ENCODE data around the gene CCDC78.
A peak's percentile ranks its signal among the peaks of the same experiment; 100 is the strongest.

Gene CCDC78

DNA sequence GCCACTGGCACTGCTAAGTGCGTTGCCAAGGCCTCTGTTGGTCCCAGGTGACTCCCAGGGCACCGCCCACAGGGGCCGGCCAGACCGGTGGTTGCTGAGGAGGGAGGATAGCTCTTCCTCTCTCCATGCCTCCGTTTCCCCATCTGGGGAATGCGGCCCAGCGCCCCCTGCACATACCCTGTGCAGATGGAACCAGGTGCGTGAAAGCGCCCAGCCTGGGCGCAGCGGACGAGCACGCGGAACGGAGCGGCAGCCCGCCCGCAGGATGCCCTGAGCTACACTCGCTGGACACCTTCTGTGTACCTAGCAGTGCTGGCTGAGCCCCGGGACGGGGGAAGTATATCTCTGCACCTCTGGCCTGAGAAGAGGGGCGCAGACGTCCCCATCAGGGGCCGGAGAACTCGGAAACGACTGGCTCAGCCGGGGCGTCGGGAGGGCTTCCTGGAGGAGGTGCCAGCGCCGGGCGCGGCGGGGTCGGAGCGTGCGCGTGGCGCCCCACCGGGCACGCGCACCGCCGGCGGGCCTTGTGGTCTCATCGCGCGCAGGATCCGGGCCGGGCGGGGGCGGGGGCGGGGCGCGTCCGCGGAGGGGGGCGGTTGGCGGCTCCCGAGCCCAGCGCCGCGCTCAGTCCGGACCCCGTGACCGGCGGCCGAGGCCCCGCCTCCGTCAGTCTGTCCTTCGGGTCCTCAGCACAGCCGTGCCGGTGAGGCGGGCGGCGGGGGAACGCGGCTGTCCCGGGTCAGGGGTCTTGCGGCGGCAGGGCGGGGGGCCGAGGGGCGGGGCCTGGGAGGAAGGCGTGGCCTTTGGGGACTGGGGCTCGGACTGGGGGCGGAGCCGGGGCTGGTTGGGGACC is at the start of gene CCDC78, which contains the start of gene HAGHL:
CCDC78 (minus strand) TSS at position 6 of the 853 bp plus-strand sequence. CDS start 76 bp downstream, outside the sequence.
HAGHL (plus strand) TSS at position 669 of the 853 bp plus-strand sequence. CDS start 404 bp downstream, outside the sequence.
- DNase-seq = peak; percentile 40

DNA sequence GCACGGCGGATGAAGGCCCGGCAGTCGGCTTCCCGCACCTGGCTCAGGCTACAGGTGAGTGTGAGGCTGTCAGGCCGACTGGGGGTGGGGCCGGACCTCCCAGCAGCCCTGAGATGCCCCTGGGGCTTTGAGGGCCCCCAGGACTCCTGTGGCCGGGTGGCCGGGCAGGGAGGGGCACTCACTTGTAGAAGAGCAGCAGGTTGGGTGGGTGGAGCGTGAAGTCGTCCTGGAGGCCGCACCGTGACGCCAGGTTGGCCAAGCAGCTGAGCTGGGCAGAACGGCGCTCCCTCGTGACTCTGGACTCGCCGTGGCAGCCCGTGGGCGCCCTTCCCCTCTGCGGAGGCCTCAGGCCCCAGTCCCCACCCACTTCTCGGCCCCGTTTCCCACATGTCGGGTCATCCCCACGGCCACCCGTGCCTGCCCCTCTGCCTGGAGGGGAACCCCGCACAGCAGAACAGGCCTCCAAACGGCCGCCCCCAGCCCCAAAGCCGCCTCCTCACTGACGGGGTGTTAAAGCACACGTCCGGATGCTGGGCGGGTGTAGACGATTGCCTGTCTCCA is 49.1 kb upstream of the CCDC78 start:
- DNase-seq = no peak

DNA sequence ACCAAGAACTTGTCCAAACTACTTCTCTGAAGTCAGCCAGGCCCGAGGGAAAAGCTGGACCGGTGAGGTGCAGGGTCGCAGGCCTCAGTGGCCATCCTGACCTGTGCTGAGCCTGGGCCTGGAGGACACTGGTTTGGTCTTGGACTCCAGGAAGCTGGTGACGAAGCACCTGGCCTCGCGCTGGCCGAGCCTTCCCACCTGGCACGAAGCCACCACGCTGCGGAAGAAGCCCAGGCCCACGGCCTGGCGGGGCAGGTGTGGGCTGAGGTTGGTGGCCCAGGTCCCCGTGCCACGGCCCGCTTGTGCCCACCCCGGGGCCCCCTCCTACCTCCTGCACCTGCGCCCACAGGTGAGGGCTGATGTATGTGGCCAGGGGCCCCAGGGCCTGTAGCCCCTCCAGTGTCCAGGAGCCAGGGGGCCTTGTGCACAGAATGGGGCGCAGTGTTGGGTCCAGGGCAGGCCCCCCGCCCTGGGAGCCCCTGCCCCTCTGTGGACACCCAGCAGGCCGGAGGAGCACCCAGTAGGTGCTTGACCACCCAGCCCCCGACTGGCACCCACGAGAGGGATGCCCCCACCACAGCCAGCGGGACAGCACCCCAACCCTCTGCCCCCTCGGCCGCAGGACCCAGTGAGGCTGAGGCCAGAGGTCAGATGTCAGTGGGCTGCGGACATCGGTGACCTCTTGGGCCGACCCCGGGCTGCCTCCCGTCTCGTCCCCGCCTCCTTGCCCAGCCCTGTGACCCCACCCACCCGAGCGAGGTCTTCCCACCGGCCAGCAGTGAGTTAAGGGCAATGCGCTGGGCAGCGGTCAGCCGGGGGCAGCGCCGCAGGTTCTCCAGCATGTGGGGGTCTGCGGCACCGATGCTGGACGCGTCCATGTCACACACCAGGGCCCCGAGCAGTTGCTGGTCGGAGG is 48.1 kb upstream of the CCDC78 start:
- DNase-seq = no peak

DNA sequence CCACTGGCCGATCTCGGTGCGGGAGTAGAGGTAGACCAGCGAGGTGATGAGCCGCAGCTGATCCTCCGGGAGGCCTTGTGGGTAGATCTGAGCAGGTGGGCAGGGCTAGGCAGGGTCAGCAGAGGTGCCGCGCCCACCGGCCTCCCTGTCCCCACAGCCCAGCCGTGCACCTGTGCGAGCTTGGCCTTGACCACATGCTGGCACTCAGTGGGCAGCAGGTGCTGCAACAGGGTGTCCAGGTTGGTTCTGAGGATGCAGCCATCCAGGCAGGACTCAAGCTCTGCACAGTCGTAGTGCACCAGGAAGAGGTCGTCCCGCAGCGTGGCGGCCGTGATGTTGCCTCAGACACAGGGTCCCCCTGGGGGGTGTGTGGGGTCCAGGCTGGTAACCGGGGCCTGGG is 46.7 kb upstream of the CCDC78 start:
- DNase-seq = no peak

DNA sequence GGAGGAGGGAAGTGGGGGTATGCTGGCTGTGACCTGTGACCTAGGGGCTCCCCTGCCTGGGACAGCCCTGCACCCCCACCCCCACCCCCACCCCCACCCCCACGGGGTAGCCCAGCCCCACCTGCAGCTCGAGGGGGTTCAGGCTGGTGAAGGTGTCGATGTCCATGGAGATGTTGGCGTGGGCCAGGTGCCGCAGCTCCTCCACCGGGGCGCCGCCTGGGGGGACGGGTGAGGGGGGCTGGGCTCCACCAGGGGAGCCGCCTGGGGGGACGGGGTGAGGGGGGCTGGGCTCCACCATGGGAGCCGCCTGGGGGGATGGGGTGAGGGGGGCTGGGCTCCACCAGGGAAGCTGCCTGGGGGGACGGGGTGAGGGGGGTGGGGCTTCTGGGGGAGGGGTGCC is 44.2 kb upstream of the CCDC78 start:
- no peak for DNase-seq

DNA sequence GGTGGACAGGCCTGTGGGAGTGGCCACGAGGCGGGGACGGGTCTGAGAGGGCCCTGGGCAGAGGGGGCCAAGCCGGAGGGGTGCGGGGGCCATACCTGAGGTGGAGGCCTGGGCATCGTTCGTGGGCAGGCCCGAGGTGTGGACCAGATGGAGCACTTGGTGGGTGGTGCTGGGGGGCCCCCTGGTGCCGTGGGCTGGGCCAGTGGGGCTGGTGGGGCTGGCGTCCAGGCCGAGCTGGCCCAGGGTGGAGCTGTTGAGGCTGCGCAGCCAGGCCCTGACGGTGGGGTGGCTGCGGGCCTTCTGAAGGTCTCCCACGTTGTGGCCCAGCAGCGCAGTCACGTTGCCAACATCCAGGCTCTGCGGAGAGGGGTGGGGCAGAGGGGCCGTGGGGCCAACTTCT is 43.7 kb upstream of the CCDC78 start:
- DNase-seq = no peak

DNA sequence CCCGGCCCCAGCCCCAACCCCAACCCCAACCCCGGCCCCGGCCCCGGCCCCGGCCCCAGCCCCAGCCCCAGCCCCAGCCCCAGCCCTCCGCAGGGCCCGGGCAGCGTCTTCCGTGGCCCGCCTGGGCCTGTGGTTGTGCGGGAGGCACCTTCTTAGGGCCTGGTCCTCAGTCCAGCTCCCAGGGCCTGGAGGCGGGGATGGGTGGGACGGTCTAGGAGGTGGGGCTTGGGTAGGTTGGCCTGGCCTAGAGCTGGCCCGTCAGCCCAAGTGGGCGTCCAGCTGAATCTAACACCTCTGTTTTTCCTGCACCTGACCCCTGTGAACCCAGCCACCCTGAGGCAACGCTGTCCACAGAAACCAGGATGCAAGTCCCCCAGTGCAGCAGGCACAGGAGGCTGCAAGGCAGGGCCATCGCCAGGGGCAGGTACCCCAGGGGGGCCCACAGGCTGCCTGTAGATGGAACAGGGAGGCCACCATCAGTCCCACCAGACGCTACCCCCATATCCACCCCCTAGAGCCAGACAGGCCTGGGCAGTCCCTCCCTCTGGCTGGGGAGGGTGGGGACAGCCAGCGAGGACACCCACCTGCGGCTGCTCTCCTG is 43.0 kb upstream of the CCDC78 start:
- no peak for DNase-seq

DNA sequence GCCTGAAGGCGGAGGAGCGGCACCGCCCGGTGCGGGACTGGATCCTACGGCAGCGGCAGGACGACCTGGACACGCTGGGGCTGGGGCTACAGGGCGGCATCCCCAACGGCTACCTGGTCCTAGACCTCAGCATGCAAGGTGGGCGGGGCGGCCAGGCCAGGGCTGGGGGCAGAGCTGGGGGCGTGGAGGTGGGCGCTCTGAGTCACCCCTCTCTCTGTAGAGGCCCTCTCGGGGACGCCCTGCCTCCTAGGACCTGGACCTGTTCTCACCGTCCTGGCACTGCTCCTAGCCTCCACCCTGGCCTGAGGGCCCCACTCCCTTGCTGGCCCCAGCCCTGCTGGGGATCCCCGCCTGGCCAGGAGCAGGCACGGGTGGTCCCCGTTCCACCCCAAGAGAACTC is 42.2 kb upstream of the CCDC78 start:
- no peak for DNase-seq

DNA sequence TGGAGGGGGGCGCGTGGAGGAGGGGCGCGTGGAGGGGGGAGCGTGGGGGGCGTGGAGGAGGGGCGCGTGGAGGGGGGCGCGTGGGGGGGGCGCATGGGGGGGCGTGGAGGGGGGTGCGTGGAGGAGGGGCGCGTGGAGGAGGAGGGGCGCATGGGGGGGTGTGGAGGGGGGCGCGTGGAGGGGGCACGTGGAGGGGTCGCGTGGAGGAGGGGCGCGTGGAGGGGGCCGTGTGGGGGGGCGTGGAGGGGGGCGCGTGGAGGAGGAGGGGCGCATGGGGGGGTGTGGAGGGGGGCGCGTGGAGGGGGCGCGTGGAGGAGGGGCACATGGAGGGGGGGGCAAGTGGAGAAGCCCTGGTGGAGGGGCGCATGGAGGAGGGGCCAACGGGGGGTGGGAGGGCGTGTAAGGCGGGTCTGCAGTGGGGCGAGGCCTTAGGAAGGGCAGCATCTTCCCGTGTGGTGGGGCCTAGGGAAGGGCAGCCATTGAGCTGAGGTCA is 41.5 kb upstream of the CCDC78 start:
- no peak for DNase-seq

DNA sequence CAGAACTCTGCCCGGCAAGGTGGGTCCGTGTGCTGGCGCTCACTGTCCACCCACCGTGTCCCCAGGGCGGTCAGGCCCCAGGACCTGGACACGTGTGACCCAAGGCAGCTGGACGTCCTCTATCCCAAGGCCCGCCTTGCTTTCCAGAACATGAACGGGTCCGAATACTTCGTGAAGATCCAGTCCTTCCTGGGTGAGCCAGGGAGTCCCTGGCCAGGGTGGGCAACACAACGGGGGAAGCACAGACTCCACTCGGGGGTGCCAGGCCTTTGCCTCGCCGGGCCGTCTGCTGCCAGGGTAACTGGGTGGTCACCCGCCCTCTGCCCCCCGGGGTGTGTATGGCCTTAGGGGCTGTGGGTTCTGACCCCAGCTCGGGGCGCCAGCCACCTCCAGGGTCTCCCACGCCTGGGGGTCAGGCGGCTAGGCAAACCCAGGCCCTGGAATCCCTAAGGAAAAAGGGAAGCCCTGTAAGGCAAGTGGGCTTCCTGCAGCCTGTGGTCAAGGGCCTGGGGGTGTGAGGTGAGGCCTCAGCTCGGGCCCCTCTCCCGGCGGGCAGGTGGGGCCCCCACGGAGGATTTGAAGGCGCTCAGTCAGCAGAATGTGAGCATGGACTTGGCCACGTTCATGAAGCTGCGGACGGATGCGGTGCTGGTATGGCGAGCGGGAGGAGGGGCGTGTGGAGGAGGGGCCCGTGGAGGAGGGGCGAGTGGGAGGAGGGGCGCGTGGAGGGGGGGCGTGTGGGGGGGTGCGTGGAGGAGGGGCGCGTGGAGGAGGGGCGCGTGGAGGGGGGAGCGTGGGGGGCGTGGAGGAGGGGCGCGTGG is 40.8 kb upstream of the CCDC78 start:
- no peak for DNase-seq

DNA sequence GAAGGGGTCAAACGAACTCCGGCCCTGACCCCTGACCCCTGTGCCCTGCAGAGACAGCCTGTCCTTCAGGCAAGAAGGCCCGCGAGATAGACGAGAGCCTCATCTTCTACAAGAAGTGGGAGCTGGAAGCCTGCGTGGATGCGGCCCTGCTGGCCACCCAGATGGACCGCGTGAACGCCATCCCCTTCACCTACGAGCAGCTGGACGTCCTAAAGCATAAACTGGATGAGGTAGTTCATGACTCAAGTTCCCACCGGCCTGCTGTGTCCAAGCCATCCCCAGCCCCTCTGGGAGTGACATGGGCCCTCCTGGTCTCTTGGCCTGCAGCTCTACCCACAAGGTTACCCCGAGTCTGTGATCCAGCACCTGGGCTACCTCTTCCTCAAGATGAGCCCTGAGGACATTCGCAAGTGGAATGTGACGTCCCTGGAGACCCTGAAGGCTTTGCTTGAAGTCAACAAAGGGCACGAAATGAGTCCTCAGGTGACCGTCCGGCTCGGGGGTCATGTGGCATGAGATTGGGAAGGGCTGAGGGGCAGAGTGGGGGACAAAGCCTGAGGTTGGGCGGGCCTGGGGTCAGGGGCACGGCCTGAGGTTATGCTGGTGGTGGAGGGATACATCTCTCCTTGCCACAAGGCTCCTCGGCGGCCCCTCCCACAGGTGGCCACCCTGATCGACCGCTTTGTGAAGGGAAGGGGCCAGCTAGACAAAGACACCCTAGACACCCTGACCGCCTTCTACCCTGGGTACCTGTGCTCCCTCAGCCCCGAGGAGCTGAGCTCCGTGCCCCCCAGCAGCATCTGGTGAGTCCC is 40.0 kb upstream of the CCDC78 start:
- DNase-seq = no peak

DNA sequence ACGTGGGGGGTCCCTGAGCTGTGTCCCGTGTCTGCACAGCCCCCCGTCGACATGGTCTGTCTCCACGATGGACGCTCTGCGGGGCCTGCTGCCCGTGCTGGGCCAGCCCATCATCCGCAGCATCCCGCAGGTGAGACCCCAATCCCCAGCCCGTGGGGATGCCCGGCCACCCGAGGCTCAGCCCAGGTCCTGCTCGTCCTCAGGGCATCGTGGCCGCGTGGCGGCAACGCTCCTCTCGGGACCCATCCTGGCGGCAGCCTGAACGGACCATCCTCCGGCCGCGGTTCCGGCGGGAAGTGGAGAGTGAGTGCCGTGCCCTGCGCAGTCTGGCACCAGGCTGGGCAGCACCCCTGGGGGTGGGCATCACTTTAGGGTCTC is 39.2 kb upstream of the CCDC78 start:
- DNase-seq = no peak

DNA sequence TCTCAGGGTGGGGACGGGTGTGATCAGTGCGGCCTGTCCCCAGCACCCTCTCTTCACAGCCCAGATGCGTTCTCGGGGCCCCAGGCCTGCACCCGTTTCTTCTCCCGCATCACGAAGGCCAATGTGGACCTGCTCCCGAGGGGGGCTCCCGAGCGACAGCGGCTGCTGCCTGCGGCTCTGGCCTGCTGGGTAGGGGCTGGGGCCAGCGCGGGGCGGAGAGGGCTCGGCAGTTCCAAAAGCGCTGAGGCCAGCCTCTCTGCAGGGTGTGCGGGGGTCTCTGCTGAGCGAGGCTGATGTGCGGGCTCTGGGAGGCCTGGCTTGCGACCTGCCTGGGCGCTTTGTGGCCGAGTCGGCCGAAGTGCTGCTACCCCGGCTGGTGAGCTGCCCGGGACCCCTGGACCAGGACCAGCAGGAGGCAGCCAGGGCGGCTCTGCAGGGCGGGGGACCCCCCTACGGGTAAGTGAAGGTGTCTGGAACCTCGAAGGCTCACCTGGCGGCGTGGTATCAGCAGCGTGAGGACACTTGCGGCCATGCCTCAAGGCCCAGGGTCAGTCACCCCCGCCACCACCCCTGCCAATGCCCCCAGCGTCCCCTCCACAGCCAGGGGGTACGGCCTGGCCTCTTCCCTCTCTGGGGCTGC is 38.7 kb upstream of the CCDC78 start:
- DNase-seq = no peak

DNA sequence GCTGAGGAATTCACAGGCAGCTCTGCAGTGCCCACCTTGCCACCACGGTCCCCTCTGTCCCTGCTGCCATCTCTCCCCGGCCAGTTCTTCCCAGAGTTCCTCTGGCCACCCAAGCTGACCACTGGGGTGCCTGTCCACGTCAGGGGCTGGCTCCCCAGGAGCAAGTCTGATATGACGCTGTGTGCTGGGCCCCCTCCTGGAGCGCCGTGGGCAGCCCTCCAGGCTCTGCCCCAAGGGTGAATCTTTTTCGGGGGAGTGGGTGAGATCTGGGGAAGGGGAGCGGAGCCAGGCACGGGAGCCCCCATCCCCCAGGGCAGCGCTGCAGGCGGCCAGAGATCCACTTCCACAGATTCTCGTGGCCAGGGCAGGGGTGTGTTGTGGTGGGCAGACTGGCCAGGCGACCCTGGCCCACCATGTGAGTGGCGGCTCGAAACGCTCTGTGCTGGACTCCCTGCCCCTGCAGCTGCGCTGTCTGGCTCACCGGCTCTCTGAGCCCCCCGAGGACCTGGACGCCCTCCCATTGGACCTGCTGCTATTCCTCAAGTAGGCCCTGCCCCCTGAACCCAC is 38.0 kb upstream of the CCDC78 start:
- DNase-seq = no peak

DNA sequence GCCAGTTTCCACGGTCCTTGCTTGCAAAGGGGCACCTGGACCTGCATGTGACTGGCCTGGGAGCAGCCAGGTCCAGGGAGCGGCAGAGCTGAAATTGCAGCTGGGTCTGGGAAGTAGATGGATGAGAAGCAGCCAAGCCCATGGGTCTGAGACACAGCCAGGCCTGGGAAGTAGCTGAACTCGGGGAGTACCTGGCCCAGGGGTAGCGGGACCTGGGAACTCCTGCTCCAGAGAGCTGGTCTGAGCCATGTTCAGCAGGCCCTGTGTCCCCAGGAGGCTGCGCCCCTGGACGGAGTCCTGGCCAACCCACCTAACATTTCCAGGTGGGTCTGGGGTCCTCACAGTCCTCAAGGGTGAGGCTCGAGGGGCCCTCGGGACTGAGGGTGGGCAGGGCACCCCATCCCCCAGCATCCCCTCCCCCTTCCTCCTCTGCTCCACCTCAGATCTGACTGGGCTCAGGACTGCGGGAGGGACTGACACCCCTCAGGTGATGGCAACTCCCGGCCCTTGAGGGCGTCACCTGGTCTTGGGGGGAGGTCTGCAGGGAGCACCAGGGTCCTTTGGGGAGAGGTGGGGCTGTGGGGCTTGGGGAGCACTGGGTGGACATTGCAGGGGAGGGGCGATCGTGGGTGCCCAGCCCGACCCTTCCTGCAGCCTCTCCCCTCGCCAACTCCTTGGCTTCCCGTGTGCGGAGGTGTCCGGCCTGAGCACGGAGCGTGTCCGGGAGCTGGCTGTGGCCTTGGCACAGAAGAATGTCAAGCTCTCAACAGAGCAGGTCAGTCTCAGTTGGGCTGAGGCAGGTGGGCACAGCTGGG is 37.3 kb upstream of the CCDC78 start:
- DNase-seq = no peak

DNA sequence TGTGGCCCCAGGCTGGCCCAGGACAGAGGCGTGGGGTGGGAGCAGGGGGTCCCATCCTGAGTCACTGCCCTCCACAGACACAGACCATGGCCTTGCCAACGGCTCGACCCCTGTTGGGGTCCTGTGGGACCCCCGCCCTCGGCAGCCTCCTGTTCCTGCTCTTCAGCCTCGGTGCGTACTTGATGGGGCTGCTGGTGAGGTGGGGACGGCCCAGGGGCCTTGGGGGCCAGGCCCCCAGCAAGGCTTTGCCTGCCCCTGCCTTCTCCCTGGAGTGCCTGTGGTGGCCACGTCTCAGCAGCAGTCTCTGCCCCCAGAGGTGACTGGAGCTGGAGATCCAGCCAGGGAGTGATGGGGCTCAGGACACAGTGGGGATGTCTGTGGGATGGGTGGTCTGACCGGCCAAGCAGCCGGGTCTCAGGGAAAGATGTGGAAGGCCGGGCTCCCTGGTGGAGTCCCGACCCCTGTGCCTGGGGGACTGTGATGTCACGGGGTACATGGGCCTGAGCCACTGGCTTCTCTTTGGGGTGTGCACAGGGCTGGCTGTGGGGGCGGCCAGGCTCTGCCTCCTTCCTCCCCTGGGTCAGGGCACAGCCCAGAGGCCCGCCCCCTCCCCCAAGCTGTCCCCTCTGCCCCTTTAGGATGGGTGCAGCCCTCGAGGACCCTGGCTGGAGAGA is 36.5 kb upstream of the CCDC78 start:
- no peak for DNase-seq

DNA sequence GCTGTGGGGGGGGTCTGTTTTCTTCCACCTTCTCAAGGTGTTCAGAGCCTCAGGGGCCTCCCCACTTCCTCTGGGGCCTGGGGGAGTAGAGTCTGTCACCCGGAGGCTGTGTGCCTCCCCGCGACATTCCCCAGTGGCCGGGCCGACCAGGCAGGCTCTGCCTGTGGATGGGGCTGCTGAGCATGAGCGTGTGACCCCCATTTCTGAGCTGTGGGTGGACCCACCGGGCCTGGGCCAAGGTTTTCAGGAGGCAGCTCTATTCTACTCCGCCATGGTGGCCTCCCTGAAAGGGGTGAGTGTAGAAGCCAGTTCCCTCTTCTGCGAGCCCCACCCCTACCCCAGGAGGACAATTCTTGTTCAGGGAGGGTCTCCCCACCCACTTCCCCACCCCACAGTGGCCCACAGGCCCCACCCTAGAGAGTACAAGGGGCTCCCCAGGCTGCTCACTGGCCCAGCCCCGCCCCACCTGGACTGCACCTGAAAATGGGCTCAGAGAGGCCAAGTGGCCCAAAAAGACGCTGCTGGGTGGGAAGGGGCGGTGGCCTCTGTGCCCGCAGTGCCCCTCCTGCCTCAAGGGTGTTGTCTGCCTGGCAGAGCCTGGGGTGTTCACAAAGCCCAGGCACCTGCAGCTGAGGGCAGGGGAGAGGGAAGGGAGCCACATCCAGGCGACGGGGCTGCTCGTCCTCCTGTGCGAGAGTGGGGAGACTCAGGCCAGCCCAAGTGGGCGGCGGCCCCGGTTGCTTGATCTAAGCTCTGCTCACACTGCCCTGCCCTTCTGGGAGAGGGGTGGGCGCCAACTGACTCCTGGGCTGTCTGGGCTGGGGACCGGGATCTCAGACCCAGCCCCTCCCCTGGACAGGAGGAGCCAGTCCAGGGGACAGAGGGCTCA is 35.6 kb upstream of the CCDC78 start:
- no peak for DNase-seq

Data from fibroblast of skin of right biceps (primary cell).